Stimulated activated CD4-positive, alpha-beta T cell treated with anti-CD3 and anti-CD28 coated beads, Interleukin-12 subunit alpha, Interleukin-12 subunit beta, amount 100 ng/mL, for 4 hours (primary cell): ENCODE results near the gene MBOAT2.
"Not testable (repeated sequence)": the region's sequence is repeated elsewhere in the genome, so short reads cannot be mapped to it uniquely, and the experiment has no call there.

Experiments used
- DNase-seq: peaks from one replicate; pipeline ENCODE4 v3.0.0-alpha.2; 2020

Gene MBOAT2, protein sequence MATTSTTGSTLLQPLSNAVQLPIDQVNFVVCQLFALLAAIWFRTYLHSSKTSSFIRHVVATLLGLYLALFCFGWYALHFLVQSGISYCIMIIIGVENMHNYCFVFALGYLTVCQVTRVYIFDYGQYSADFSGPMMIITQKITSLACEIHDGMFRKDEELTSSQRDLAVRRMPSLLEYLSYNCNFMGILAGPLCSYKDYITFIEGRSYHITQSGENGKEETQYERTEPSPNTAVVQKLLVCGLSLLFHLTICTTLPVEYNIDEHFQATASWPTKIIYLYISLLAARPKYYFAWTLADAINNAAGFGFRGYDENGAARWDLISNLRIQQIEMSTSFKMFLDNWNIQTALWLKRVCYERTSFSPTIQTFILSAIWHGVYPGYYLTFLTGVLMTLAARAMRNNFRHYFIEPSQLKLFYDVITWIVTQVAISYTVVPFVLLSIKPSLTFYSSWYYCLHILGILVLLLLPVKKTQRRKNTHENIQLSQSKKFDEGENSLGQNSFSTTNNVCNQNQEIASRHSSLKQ

DNA sequence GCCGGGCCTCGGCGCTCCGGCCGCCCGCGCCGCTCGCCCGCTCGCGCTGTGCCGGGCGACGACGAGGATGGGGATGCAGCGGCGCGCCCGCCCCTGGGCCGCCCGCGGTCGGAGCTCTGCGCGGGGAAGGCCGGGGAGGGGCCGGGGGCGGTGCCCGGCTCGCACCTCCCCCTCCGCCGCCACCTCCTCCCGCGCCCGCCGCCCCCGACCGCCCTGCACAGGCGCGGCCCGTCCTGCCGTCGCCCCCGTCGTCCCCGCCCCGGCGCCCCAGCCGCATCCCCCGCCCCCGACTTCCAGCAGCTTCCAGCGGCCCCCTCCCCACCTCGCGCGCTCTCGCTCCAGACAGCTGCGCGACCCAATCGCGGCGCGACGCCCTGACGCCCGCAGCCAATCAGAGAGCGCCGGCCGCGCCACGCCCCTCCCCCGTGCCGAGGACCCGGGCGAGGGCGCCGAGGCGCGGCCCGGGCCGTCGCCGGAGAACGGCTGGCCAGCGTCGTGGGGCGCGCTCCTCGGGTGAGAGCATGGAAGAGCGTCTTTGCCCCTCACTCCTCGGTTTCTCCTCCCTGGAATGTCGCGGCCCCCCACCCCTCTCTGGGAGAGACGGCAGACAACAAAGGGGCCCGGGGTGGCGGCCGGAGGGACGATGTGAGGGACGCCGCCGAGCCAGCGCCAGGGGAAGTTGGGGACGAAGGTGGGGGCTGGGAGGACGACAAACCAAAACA, at the start of gene MBOAT2:
MBOAT2 (minus strand) TSS at position 69 of the 722 bp plus-strand sequence. CDS start 70 bp downstream, outside the sequence.
- DNase-seq = peak; percentile 76

DNA sequence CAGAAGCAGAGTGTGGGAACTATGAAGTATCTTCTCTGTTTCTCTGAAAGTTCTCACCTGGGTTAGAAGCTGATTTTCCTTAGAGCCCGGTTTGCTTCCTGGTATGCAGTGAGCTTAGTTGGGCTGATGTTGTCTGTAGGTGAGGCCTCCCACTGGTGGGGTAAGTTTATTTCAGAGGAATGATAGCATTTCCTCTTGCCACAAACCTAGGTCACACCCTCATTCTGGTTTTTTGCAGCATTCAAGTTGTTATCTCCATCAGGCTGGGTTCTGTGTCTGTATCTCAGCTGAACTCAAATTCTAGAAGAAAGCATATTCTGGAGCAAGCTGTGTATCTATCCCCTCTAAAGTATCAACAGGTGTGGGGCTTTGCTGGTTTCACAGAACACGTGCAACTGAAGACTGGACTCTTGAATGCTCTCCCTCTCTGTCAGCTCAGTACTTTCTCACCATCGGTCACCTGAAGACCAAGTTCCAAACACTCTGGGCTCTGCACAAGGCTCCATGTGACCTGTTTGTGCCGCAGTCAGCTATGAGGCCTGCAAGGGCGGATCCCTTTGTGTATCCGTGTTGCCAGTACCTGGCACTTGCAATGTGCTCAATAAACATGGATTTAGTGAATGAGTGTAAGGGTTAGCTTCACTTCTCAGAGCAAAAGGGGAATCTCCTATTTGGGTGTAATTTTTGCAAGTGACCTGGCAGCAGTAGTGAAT, 49.5 kb upstream of the MBOAT2 start:
- no peak for DNase-seq

DNA sequence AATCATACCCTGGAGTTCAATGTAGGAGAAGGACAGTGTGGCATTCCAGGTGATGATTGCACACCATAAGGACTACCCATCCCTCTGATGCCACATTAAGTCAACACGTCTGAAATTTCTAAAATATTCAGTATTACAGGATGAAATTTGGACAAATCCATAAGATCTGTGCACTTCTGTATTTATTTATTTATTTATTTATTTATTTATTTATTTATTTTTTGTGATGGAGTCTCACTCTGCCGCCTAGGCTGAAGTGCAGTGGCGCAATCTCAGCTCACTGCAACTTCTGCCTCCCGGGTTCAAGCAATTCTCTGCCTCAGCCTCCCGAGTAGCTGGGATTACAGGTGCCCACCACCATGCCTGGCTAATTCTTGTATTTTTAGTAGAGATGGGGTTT, 48.0 kb upstream of the MBOAT2 start:
- not testable (repeated sequence) for DNase-seq

DNA sequence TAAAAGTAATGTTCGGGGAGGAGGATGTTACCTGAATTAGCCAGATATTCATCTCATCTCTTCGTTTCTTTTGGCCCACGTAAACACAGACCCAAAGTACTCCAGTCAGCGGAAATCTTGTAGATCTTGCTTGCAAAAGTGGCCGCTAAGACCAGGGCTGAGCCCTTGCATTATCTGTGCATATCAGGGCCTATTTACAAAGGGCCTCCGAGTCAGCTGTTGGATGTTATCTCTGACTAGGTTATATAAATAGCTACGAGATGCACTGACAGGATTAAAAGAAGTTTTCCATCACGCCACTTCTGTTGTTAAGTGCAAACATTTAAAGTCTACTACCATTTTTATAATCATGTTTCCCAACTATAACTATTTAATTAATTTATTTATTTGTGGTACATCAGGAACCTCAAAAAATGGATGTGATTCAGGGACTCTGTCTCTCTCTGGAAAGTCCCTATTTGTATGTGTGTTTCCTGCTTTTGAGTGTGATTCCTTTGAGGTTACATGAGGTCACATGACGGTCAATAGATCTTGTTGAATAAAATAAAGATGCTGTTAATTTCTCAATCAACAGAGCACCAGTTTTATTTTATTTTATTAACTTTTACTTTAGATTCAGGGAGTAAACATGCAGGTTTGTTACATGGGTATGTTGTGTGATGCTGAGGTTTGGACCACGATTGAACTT, 46.8 kb upstream of the MBOAT2 start:
- no peak for DNase-seq

DNA sequence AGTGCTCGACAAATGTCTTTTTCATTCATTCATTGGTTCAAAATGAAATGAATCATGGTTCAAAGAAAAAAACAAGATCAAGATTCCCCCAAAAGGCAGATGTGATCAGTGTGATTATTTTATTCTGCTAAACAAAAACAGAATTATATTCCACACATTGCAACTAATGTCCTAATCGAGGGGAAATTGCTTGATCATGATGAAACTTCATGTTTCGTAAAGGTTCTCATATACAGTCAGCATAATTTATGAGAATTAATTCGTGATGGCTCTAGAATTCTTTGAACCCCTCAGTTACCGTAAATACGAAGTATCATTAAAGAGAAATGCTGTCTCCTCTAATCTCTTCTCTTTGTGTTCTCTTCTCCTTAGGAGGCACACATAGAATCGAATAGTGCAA, 42.1 kb upstream of the MBOAT2 start:
- no peak for DNase-seq

DNA sequence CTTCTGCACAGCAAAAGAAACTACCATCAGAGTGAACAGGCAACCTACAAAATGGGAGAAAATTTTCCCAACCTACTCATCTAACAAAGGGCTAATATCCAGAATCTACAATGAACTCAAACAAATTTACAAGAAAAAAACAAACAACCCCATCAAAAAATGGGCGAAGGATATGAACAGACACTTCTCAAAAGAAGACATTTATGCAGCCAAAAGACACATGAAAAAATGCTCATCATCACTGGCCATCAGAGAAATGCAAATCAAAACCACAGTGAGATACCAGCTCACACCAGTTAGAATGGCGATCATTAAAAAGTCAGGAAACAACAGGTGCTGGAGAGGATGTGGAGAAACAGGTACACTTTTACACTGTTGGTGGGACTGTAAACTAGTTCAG, 40.0 kb upstream of the MBOAT2 start:
- not testable (repeated sequence) for DNase-seq

DNA sequence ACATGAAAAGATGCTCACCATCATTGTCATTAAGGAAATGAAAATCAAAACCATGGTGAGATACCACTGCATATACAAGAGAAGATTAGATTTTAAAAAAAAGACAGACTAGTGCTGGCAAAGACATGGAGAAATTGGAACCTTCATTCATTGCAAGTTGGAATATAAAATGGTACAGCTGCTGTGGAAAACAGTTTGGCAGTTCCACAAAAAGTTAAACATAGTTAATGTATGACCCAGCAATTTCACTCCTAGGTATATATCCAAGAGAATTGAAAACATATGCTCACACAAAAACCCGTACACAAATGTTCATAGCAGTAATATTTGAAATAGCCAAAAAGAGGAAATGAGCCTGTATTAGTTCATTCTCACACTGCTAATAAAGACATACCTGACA, 33.7 kb upstream of the MBOAT2 start:
- no peak for DNase-seq

DNA sequence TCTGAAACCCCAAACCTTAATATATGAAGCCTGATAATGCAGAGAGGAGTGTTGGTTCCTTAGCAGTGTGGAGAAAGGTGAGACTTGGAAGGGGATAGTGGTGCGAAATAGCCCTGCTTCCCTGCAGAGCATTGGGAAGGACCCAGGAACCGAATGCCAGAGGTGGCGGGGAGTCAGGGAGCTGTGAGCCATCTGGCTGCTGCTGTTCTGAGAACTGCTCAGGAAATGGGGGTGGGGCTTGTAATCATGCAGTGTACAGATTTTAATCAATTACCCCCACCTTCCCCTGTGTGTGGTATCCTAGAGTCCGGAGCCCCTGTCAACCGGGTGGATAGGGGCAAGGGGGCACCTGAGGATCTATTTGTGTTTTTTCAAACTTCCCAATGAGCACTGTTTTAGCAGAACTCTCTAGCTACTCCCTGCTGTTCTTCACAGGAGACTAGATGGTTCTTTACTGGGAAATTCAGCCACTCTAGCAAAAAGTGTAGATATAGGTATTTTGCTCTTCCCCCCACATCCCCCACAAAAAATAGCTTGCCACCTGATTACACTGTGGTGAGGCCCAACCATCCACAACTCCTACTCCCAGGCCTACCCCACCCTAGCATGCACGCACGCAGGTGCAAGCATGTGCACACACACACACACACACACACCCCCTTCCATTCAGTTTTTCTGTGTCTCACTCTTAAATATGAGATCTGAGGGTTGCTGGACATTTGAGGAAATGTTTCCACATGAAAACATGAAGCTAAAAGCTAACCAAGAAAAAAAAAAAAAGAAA, 30.1 kb upstream of the MBOAT2 start:
- no peak for DNase-seq

DNA sequence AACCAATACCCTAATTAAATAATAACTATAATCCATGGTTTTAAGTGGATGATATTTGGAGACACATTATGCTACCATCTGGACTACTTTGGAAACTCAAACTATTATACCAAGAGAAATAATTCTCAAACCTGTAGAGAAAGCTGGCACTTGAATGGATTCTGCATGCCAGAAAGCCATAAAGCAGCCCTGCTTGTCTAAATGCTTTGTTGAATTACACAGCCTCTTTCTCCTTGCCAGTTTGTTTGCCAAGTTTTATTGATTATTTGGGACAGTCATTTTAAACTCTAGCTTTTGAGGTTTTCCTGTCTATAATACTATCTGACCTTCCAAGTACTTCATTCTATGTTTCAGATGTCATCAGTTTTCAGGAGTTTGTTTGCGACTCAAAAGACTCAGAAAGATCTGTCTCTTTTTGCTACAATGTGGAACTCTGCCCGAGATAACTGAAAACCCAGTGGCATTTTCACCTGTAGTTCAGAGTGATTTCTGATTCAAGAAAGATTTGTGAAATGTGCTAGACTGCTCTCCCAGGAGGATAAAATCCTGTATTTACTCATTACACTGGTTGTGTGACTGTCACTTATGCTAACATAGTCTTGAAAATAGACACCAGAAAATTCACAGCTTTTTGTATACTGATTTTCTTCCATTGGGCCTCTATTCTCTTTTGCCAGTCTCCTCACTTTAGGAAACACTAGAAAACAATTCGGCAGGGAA, 29.2 kb upstream of the MBOAT2 start:
- DNase-seq = no peak

DNA sequence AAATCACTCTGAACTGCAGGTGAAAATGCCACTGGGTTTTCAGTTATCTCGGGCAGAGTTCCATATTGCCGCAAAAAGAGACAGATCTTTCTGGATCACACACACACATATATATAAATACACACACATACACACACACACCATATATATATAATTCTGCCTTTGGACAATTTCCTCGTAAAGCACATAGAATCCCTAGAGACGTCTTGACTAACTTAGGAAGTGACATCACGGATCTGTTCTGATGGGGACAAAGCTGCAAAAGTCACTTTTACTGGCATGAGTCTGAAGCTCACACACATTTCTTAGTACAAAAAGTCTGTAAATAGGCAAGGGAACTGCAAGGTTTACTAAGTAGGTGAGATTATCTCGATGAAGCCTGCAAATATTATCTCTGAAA, 28.6 kb upstream of the MBOAT2 start:
- no peak for DNase-seq

DNA sequence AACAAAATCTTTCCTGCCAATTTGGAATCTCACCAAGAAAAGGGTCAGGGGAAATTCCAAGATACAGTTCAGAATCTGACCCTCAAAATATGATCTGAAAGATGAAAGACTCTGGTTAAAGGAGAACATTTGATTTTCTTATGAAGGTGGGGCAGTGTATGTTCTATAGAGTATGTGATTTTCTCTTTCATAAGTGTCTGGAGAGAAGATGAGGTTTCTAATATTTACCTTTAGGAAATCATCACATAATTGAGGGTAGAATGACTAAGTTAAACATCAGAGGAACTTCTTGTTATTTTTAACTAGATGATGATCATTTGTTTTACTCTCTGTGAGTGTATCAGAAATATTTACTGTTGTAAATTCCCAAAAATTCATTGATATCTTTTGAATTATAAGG, 27.8 kb upstream of the MBOAT2 start:
- no peak for DNase-seq

DNA sequence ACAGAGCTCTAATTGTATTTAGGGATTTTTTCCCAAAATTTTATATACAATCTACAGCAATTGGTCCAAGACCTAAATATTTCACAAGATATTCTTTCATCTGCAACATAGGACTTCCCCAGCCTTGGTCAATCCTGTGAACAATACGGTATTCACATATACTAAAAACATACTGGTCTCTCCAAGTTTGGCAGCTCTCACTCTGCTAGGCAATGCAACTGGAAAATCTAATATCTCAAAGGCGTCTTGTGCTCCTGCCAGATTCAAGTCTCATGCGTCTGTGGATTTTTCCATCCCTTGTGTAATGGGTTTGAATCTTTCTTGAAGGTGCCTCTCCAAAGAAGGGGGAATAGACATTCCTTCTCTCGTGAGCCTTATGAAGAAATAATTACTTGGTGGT, 27.4 kb upstream of the MBOAT2 start:
- DNase-seq = no peak

DNA sequence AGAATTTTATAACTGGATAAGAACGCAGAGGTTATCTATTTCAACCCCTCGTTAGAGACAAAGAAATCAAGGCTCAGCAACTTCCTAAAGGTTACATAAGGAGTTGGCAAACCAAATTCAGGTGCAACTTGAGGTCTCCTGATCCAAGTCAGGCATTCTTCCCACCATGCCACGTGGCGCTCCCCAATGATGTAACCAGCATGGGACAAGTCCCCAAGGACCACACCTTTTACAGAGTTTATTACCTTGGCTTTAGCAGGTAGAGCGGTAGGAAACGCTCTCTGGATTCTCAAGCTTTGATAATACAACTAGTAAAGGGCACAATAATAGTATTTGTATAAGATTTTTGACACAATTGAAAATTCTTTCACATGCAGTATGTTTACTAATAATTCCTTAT, 26.7 kb upstream of the MBOAT2 start:
- DNase-seq = no peak

DNA sequence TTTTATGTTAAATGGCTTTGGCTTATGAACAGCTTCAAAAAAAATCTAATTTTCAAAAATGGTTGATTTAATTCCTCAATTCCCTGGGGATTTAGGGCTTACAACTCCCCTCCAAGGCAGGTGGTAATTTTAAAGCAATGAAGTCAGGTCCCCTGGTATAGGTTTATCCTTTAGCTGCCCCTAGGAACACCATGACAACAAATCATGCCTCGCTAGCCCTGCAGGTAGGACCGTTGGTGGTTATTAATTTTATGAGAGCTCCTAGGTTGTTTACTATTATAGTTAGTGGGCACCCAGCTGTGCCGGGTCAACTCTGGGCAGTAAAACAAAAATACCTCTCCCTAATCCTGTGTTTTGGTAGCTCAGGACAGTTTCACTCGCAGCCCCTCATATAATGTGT, 26.2 kb upstream of the MBOAT2 start:
- DNase-seq = no peak

DNA sequence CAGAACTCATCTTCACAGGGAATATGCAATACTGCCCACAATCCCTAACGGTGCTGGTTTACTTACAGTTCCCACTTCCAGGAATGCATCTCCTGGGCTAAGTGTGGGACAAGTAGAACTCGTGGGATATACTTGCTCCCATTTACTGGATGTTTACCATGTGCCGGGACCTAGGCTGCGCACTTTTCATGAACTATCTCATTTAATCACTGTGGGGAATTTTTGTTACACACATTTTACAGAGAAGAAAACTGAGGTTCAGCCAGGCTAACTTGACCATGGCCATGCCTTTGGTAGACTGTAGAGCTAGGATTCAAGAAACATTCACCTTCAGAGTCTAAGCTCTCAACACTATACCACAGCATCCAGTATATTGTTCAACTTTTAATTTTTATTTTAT, 24.4 kb upstream of the MBOAT2 start:
- no peak for DNase-seq

DNA sequence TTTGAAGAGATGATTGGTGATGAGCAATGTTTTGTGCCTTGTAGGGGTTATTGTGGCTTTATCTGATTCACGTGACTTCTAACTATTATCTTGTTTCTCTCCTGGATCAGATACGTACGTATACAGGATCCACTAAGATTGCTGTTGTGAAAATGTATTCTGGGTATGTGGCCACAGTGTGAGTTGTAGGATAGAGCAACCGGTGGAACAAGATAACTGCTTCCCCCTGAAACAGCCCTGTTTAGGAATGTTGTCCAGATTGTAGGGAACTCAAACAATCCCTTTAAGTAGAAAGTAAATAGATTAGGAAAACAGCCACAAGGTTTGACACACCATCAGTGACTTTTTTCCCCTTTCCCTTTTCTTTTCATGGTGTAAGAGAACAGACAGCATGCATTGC, 22.3 kb upstream of the MBOAT2 start:
- no peak for DNase-seq

DNA sequence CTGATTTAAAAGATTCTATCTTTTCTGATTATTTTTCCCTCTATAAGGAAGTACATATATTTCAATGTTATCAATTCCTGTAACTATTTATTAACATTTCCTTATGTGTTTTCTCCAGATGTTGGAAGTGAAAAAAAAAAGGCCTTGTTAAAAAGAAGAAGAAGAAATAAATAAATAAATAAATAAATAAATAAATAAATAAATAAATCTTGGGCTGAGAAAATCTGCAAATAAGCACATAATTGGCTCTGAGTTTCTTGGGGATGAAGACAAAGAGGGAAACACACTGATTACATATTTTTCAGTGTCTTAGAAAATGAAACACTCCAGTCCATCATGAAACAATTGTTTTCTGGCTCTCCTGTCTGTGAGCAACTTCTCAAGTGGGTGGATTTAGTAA, 21.1 kb upstream of the MBOAT2 start:
- DNase-seq = no peak

DNA sequence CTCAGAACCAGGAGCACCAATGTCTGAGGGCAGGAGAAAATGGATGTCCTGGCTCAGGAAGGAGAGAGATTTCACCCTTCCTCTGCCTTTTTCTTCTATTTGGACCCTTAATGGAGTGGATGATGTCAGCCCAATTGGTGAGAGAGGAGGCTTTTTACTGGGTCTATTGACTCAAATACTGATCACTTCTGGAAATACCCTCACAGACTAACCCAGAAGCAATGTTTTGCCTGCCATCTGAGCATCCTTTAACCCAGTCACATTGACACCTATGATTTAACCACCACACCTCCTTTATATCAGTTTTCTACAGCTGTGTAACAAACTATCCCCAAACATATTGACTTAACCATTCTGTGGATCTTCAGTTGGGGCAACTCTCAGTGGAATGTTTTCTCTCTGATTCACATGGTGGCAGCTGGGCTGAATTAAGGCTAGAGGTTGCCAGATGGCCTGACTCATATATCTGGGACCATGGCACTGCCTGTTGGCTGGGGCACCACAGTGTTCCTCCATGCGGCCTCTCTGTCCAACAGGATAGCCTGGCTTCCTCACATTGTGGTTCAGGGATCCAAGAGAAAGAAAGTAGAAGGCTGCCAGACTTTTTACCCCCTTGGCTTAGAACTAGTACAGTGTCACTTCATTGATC, 18.2 kb upstream of the MBOAT2 start:
- no peak for DNase-seq

DNA sequence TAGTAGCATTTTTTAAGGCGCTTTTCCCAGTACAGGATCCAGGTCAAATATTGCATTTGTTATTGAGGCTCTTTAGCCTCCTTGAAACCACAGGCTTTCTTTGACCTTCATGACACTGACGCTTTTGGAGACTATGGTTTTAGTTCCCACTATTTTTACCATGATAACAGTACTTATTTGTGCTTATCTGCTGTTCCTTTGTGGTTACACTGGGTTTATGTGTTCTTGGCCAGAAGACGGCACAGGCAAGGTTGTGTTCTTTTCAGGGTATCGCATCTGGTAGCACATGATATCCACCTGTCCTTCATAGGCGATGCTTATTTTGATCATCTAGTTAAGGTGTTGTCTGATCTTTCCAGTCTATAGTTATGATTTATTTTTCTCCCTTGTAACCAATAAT, 16.8 kb upstream of the MBOAT2 start:
- DNase-seq = no peak

DNA sequence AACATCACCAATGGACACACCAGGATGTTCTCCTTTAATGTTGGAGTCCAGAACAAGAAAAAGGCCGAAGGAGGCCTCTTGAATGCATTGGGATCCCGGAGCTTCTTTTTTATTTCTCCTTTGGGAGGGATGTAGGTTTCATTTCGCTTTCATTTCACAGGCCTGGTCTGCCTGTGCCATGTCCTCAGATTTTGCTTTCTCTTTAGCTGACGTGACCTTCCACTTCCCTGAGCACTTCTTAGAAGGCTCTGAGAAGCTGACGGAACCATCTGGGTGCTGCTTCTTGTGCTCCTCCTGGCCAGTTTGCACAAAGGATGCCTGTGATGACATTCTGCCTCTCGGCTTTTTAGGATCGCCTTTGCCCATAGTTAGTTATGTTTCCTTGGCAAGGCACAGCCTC, 15.1 kb upstream of the MBOAT2 start:
- DNase-seq = no peak

DNA sequence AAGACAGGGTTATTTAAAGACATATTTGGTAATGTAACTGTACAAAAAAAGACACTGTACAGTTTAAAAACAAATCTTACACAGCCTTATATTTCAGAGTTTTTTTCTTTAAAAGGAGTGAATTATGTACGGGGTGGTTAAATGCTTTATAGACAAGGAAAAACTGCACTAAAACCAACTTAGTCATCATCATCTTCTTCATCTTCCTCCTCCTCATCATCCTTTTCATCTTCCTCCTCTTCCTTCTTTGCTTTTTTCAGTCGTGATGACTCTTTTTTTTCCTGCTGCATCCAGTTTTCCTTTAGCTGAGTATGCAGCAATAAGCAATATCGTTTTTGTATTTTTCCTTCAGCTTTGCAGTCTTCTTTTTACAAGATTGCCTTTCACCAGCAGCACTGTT, 14.6 kb upstream of the MBOAT2 start:
- DNase-seq = no peak
